Body of pancreas (tissue), 4 donors: ENCODE data around the gene HIBADH.

Experiments used
- CTCF ChIP-seq, 7 experiments: fragments of 450-650 bp in 4 of 7; fragments of 200-600 bp in 3 of 7; sonication (generic) in 3 of 7; IDR thresholded peaks; one replicate each; pipeline ENCODE4 v1.5.1; 2016 to 2019; ENCODE audit warnings: antibody characterized with exemption in 7 of 7
- POLR2A ChIP-seq, 3 donors: fragments of 450-650 bp; IDR thresholded peaks; one replicate each; pipeline ENCODE4 v1.6.1; 2016; ENCODE audit warnings: antibody characterized with exemption in 3 of 3, mild to moderate bottlenecking in 2 of 3

GRCh38 chr7:27633062-27633461, 29.6 kb downstream of the HIBADH start:
- no peak for TF ChIP-seq CTCF (IDR thresholded peaks at IDR 0.05)
- TF ChIP-seq POLR2A (IDR thresholded peaks at IDR 0.05), result no peak
